Nephron progenitor cell (in vitro differentiated cells): ENCODE data around the gene CHMP4B.

Experiments
- DNase-seq: peaks from one replicate; pipeline ENCODE4 v3.0.0; 2021
- H3K27ac Mint-ChIP-seq: 2 replicates; pipeline ENCODE4 v1.8.0; 2021; ENCODE audit warnings: mild to moderate bottlenecking, moderate library complexity, mixed read lengths
- H3K27me3 Mint-ChIP-seq: 2 replicates; pipeline ENCODE4 v1.8.0; 2021; ENCODE audit warnings: mild to moderate bottlenecking, low read depth, mixed read lengths; ENCODE audit not compliant: poor library complexity
- H3K36me3 Mint-ChIP-seq: 2 replicates; pipeline ENCODE4 v1.8.0; 2021; ENCODE audit warnings: low read depth, mixed read lengths
- H3K4me1 Mint-ChIP-seq: 2 replicates; pipeline ENCODE4 v1.8.0; 2021; ENCODE audit warnings: mixed read lengths
- H3K4me3 Mint-ChIP-seq: 2 replicates; pipeline ENCODE4 v1.8.0; 2021; ENCODE audit warnings: mild to moderate bottlenecking, moderate library complexity, mixed read lengths
- H3K9me3 Mint-ChIP-seq: 2 replicates; pipeline ENCODE4 v1.8.0; 2021; ENCODE audit warnings: mild to moderate bottlenecking, moderate library complexity, mixed read lengths
- CTCF ChIP-seq: fragments of 200-600 bp; sonication (generic); IDR thresholded peaks from 2 replicates; pipeline ENCODE4 v1.5.0; 2021; ENCODE audit warnings: antibody characterized with exemption

CHMP4B gene

GRCh38 chr20:33777816-33778215 is 33.3 kb upstream of the CHMP4B start:
- Mint-ChIP-seq H3K4me3 (no peak overlapping the region), H3K9me3 (no peaks in the 10 kb centered on the region), H3K36me3 (no peaks in the 10 kb centered on the region), H3K27ac (no peak overlapping the region), H3K4me1 (peaks cover 7% of the 10 kb centered on the region), H3K27me3 (no peaks in the 10 kb centered on the region)
- no peak for TF ChIP-seq CTCF
- no peak for DNase-seq

- no peaks in the 10 kb centered on the region for H3K27me3 Mint-ChIP-seq
- H3K4me3 Mint-ChIP-seq: no peak overlapping the region
- H3K36me3 Mint-ChIP-seq: no peaks in the 10 kb centered on the region
- peaks cover 7% of the 10 kb centered on the region for H3K4me1 Mint-ChIP-seq
- H3K9me3 Mint-ChIP-seq: no peaks in the 10 kb centered on the region
- H3K27ac Mint-ChIP-seq: no peak overlapping the region
- TF ChIP-seq CTCF: no peak
- no peak for DNase-seq
These were observed 30.0 kb upstream of the CHMP4B start for GRCh38 chr20:33781133-33781532.

DNA sequence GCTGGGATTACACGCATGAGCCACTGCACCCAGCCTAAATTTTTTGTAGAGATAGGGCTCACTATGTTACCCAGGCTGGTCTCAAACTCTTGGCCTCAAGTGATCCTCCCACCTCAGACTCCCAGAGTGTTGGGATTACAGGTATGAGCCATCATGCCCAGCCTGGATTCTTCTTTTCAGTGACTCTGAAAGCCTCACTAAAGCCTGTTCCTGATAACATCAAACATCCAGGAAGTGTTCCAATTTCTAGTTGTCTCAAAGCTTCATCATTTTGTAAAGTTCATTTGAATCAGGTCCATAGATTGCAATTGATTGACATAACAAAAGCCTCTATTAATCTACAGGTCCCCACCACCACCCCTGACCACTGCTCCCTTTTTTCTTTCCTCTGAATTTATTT is 29.2 kb upstream of the CHMP4B start:
- peak overlapping the region; percentile 5 for H3K27ac Mint-ChIP-seq
- no peaks in the 10 kb centered on the region for H3K36me3 Mint-ChIP-seq
- no peaks in the 10 kb centered on the region for H3K27me3 Mint-ChIP-seq
- no peak overlapping the region for H3K4me3 Mint-ChIP-seq
- H3K4me1 Mint-ChIP-seq: peaks cover 7% of the 10 kb centered on the region
- no peak for DNase-seq
- H3K9me3 Mint-ChIP-seq: no peaks in the 10 kb centered on the region
- TF ChIP-seq CTCF: no peak

- no peak for TF ChIP-seq CTCF
- no peak for DNase-seq
- Mint-ChIP-seq H3K4me3 (no peak overlapping the region), H3K4me1 (peaks cover 16% of the 10 kb centered on the region), H3K9me3 (no peaks in the 10 kb centered on the region), H3K27me3 (no peaks in the 10 kb centered on the region), H3K36me3 (no peaks in the 10 kb centered on the region), H3K27ac (peak overlapping the region; percentile 48)
These were observed 27.9 kb upstream of the CHMP4B start for GRCh38 chr20:33783256-33783655.

GRCh38 chr20:33783818-33784217 is 27.3 kb upstream of the CHMP4B start:
- TF ChIP-seq CTCF: no peak
- H3K27ac Mint-ChIP-seq: no peak overlapping the region

GRCh38 chr20:33784225-33784624 is 26.9 kb upstream of the CHMP4B start:
- no peaks in the 10 kb centered on the region for H3K36me3 Mint-ChIP-seq
- DNase-seq: no peak
- no peaks in the 10 kb centered on the region for H3K9me3 Mint-ChIP-seq
- H3K27ac Mint-ChIP-seq: no peak overlapping the region
- TF ChIP-seq CTCF: no peak
- H3K4me1 Mint-ChIP-seq: peaks cover 21% of the 10 kb centered on the region
- peaks cover 4% of the 10 kb centered on the region for H3K27me3 Mint-ChIP-seq
- H3K4me3 Mint-ChIP-seq: no peak overlapping the region

More at GRCh38 chr20:33783818-33784217, 27.3 kb upstream of the CHMP4B start:
- H3K27me3 Mint-ChIP-seq: peaks cover 4% of the 10 kb centered on the region
- H3K4me1 Mint-ChIP-seq: peaks cover 21% of the 10 kb centered on the region
- no peak overlapping the region for H3K4me3 Mint-ChIP-seq
- H3K9me3 Mint-ChIP-seq: no peaks in the 10 kb centered on the region
- no peak for DNase-seq
- no peaks in the 10 kb centered on the region for H3K36me3 Mint-ChIP-seq
